LNCAP (cell line): ENCODE measurements around the gene PIP4K2C.
A peak's percentile ranks its signal among the peaks of the same experiment; 100 is the strongest.

Source experiments
- CTCF ChIP-seq: fragments of 450-650 bp; IDR thresholded peaks from 2 replicates; pipeline ENCODE4 v1.5.1; 2017; ENCODE audit warnings: mild to moderate bottlenecking

The PIP4K2C gene

GRCh38 chr12:57579011-57579410 lies 12.0 kb upstream of the PIP4K2C start:
- TF ChIP-seq CTCF = no peak

GRCh38 chr12:57579677-57580465 lies 11.1 kb upstream of the PIP4K2C start:
- no peak for TF ChIP-seq CTCF

GRCh38 chr12:57580466-57580795 lies 10.6 kb upstream of the PIP4K2C start:
- no peak for TF ChIP-seq CTCF

GRCh38 chr12:57581802-57582201 lies 9.2 kb upstream of the PIP4K2C start:
- TF ChIP-seq CTCF = no peak

GRCh38 chr12:57582440-57582839 lies 8.6 kb upstream of the PIP4K2C start:
- no peak for TF ChIP-seq CTCF

- peak; percentile 97 for TF ChIP-seq CTCF
Measured at GRCh38 chr12:57583008-57583831, 7.8 kb upstream of the PIP4K2C start.

GRCh38 chr12:57584050-57584449 lies 6.9 kb upstream of the PIP4K2C start:
- no peak for TF ChIP-seq CTCF
